Measurements from ENCODE around the gene TAPT1.
"Not testable (repeated sequence)": the region's sequence is repeated elsewhere in the genome, so short reads cannot be mapped to it uniquely, and the experiment has no call there.

TAPT1 gene

GRCh38 chr4:16213121-16213520 is 13.2 kb downstream of the TAPT1 start:
- no peak for DNase-seq (ENCODE audit: low read depth in 3 of 3)

DNA sequence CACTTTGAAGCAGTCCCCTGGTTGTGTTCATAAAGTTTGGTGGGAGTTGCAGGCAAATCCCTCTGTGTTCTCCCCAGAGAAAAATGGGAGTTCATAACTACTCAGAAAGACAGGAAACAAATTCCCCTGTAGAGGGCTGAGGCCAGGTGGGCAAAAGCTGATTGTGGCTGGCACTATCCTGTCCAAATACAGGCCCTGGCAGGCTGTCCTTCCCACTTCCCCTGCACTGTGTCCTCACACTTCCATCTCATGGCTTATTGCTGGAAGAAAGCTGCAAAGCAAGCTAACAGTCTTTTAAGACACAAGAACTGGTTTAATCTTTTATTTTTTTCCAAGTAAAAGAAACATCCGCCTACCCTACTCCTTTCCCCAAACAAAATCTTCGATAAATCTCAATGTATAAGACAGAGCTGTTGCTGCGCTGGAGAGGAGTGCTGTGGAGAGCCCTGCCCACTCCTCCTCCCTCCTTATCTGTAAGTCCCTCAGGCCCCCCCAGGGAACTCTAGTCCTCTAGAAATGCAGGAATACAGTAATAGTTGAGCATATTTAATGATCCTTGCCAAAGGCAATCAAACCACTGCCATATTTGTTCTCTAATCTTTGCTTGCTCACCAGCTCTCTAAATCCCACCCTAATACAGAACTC is 14.0 kb downstream of the TAPT1 start:
- no peak for DNase-seq (ENCODE audit: low read depth in 3 of 3)

DNA sequence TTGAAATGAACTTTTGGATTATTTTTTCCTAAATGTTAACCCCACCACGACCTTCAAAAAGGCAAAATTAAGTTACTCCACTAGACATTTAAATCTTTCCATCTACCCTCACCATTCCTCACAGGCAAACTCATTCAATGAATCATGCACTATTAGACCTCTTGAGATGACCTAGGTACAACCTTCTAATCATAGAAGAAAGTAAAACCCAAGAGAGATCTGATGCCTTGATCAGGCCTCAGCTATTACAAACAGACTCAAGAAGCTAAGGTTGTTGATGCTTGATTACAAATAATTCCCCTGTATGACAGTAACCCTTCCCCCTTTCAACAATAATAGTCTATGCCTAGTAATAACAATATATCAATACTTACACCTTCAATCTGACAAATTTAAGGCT is 18.9 kb downstream of the TAPT1 start:
- DNase-seq (ENCODE audit: low read depth in 3 of 3), result no peak

- DNase-seq (ENCODE audit: low read depth in 3 of 3), result no peak
Observed at GRCh38 chr4:16206848-16207247, 19.4 kb downstream of the TAPT1 start.

GRCh38 chr4:16206301-16206700 is 20.0 kb downstream of the TAPT1 start:
- DNase-seq (ENCODE audit: low read depth in 3 of 3), result no peak

GRCh38 chr4:16205298-16206164 is 20.7 kb downstream of the TAPT1 start:
- DNase-seq (ENCODE audit: low read depth in 3 of 3), result no peak

GRCh38 chr4:16204505-16204904 is 21.8 kb downstream of the TAPT1 start:
- DNase-seq (ENCODE audit: low read depth in 3 of 3), result no peak

DNA sequence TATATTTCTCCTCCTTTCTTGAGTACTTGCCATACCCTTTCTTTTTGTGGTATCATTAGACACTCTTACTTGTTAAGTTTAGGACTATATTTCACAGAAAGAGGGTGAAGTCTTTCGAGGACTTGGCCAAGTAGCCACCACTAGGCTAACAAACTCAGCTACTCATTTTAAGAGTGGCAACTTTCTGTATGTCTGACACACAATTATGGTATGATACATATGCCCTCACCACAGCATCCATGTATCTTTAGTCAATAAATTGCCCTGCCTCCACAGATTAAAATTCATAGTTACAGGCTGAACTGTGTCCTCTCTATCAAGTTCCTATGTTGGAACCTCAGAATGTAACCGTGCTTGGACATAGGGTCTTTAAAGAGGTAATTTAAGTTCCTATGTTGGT is 23.2 kb downstream of the TAPT1 start:
- DNase-seq (ENCODE audit: low read depth in 3 of 3), result no peak

- no peak for DNase-seq (ENCODE audit: low read depth in 3 of 3)
Observed at GRCh38 chr4:16202598-16202997, 23.7 kb downstream of the TAPT1 start.

GRCh38 chr4:16199093-16199492 is 27.2 kb downstream of the TAPT1 start:
- DNase-seq (ENCODE audit: low read depth in 3 of 3), result no peak

GRCh38 chr4:16197876-16198665 is 28.2 kb downstream of the TAPT1 start:
- no peak for DNase-seq (ENCODE audit: low read depth in 3 of 3)

GRCh38 chr4:16196482-16197393 is 29.5 kb downstream of the TAPT1 start:
- DNase-seq (ENCODE audit: low read depth in 3 of 3), result no peak

DNA sequence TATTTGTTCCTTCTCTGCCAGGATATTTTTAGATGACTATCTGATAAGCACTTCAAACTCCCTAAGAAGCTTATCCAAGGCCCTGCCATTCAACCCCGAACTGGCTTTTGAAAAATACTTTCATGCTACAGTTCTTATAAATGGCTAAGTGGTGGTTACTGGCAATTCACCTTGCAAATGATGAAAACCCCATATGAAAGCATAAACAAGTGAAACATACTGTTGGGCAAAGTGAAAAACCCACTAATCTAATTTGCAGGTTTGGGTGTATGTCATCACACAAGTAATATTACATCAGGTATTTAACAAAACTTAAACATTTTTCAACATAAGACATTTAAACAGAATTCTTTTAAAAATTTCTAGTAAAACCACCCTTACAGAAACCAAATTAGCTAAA is 31.1 kb downstream of the TAPT1 start:
- no peak for DNase-seq (ENCODE audit: low read depth in 3 of 3)

DNA sequence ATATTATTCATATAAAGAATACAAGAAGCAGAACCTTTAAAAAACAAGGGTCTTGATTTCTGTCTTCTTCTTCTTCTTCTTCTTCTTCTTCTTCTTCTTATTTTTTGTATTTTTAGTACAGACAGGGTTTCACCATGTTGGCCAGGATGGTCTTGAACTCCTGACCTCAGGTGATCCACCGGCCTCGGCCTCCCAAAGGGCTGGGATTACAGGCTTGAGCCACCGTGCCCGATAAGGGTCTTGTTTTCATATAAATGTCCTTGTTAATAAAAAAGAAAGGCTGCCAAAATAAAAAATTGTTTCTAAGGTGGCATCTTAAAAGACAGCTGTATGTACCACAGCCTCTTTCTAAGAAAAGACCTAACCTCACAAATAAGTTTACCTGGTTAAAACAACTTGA is 31.5 kb downstream of the TAPT1 start:
- DNase-seq (ENCODE audit: low read depth in 3 of 3), result not testable (repeated sequence)

DNA sequence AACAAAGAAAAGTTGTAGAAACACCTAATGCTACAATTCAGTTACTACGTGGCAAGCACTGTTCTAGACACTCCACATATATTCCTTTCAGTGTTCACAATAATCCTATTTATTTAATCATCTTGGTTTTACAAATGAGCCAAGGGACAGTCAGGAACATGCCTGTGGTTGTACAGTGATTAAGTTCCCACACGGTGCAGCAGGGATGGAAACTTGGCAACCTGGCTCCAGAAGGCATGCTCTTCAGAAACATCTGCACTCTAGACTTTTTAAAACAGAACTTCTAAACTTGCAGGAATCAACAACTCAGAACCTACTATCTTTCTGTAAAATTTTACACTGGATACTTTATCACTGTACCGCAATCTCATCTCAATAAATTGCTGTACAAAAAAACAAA is 32.1 kb downstream of the TAPT1 start:
- no peak for DNase-seq (ENCODE audit: low read depth in 3 of 3)

DNA sequence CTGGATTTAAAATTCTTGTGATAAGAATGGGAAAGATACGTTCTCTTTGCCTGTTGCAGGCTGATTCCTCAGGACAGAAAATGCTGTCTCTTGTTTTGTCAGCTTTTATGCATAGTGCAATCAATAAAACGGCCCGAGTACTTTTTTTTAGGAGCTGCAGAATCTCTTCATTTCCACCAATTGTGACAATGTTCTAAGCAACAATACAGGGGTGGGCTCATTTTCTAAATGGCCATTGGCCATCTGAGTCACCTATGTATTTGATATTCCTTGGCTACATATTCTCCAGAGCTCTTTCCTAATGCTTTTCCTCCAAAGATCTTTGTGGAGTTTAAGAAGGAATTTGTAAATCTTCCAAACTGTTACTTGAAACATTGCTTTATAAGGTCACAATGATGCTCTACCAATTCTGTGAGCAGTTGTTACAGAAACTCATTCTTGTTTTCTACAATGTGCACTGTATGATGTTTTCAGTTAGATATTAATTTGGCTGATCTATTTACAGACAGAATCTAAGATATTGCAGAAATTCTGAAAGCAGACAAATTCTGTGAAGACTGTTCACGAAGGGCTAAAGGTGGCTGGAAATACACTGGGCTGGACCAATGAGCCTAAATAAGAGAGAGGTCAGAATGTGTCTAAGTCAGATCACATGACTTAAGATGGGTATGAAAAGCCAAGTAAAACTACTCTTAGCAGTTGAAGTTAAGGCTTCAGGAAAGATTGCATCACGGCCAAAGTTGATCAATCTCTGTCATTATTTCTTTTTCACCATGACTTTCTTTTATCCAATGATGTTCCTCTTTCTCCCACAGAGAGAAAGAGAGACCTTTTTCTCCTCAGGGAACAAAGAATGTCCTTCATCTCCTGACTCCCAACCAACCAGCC is 33.4 kb downstream of the TAPT1 start:
- no peak for DNase-seq (ENCODE audit: low read depth in 3 of 3)

GRCh38 chr4:16192057-16192456 is 34.2 kb downstream of the TAPT1 start:
- DNase-seq (ENCODE audit: low read depth in 3 of 3), result no peak

DNA sequence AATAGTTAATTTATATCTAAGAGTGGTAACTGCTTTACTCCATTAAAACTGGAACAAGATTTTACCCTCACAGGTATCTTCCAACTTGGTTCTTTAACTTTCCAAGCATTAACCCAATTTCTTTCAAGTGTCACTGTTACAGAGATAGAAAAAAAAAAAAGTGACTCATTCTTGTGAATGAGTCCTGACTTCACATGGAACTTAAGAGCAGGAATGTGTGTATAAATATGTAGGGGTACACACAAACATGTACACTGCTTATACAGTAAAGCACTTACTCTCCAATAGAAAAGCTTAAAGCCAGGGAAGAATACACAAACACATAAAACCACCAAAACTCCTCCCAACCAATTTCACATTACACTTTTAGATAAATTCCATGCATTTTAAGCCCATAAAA is 38.8 kb downstream of the TAPT1 start:
- DNase-seq (ENCODE audit: low read depth in 3 of 3), result no peak

DNA sequence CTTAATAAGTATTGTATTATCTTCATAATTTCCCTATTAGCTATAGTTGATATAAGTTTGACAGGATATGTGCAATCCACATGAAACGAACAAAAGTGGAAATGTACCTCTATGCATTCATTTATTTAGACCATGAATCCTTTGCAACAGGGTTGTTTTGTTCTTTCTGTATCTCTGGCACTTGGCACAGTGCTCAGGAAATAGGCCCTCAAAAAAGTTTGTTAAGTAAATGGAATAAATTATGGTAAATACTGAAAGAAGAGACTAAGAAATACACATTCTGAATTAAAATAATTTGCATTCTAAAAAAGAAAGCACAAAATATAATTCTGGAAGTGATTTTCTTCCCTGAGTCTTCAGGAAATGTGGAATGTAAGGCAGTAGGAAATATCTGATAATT is 39.3 kb downstream of the TAPT1 start:
- DNase-seq (ENCODE audit: low read depth in 3 of 3), result no peak

DNA sequence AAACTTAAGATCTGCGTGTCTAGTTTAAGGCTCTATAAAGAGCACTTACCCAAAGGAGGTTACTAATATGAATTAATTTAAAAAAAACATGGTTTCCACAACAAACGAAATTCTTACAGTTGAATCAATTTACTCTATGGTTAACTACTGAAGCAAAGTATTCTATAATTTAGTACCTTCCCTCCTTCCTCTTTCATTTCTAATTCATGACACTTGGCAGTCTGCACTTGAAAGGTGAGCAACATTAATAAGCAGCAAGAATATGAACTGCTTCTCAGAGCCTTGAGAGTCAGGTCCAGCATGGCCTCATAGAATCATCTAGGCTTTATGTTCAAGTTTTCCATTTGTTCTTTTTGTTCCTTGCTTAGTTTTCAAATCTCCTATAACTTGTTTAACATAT is 42.7 kb downstream of the TAPT1 start:
- no peak for DNase-seq (ENCODE audit: low read depth in 3 of 3)

DNA sequence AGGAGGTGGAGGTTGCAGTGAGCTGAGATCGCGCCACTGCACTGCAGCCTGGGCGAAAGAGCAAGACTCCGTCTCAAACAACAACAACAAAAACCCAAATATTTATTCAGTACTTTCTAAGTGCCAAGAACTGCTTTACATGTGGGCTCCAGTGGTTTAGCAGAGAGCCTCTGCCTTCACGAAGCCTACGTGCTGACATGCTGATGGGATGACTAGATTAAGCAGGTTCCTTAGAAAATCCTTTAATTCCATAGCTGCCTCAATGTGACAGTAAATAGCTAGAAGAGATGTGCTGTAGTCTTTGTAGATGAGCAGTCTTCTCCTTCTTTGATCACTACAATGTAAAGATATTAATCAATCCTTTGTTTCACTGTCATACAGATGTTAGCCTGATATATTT is 49.6 kb downstream of the TAPT1 start:
- no peak for DNase-seq (ENCODE audit: low read depth in 3 of 3)
